Measurements from ENCODE around the gene CA10. TPM values are rescaled to one million over a fixed set of nuclear protein-coding genes. Genes with fewer than 3 reads are reported as not detected.

The CA10 gene
- total RNA-seq, 1 experiment from 2014 or later = 0.46 TPM

GRCh38 chr17:51721730-51722129 lies 436.8 kb downstream of the CA10 start:
- no peak overlapping the region for H2BK15ac ChIP-seq (ENCODE audit: low read depth, low read length)
- no peak overlapping the region for H3K23ac ChIP-seq (ENCODE audit: insufficient read length, low read depth, low read length)
- no peak overlapping the region for H2BK120ac ChIP-seq (ENCODE audit: low read depth, low read length, poor library complexity, severe bottlenecking)
- Mint-ChIP-seq H3K27me3 (ENCODE audit: low read depth) (no peaks in the 10 kb centered on the region), H3K4me3 (no peak overlapping the region), H3K27ac (no peak overlapping the region), H3K4me1 (no peaks in the 10 kb centered on the region), H3K36me3 (ENCODE audit: insufficient read depth in 1 of 3, low read depth in 3 of 3) (no peaks in the 10 kb centered on the region), H3K9me3 (no peaks in the 10 kb centered on the region)
- no peak for TF ChIP-seq CTCF (conservative IDR thresholded peaks at IDR 0.05)
- no peaks in the 10 kb centered on the region for H4K20me1 ChIP-seq (ENCODE audit: control insufficient read depth, insufficient read depth, insufficient read length)
- no peak overlapping the region for H3K4ac ChIP-seq (ENCODE audit: low read depth, low read length)
- no peak overlapping the region for H3K18ac ChIP-seq (ENCODE audit: insufficient read length, low read depth, low read length)
- H3K4me1 ChIP-seq (ENCODE audit: insufficient read depth, low read length) = no peaks in the 10 kb centered on the region
- no peak overlapping the region for H2AFZ ChIP-seq (ENCODE audit: low read length)
- no peak overlapping the region for H2AK5ac ChIP-seq (ENCODE audit: insufficient read length, low read length)
- no peaks in the 10 kb centered on the region for H3K27me3 ChIP-seq (ENCODE audit: insufficient read depth, low read length)
- H3K79me1 ChIP-seq (ENCODE audit: insufficient read depth, low read depth, low read length, poor library complexity, severe bottlenecking) = no peaks in the 10 kb centered on the region
- WGBS (ENCODE audit: extremely low coverage, insufficient read length, low lambda C conversion rate) = no CpG with 5 or more reads among the region's 5 CpGs
- no peak overlapping the region for H3K14ac ChIP-seq (ENCODE audit: insufficient read depth, low read length)
- H4K91ac ChIP-seq (ENCODE audit: insufficient read length, low read depth, low read length) = no peak overlapping the region
- no peak overlapping the region for H2BK5ac ChIP-seq (ENCODE audit: insufficient read length, low read length)
- H4K5ac ChIP-seq (ENCODE audit: insufficient read length, low read depth, low read length) = no peak overlapping the region
- H3K23me2 ChIP-seq (ENCODE audit: insufficient read length, low read depth, low read length, poor library complexity, severe bottlenecking) = no peaks in the 10 kb centered on the region
- no peak overlapping the region for H2BK20ac ChIP-seq (ENCODE audit: low read depth, low read length, poor library complexity, severe bottlenecking)
- H3K79me2 ChIP-seq (ENCODE audit: insufficient read depth, low read length) = no peaks in the 10 kb centered on the region
- no peak overlapping the region for H3K56ac ChIP-seq (ENCODE audit: insufficient read length, low read depth, low read length)
- H2BK12ac ChIP-seq (ENCODE audit: insufficient read length, low read depth, low read length) = no peak overlapping the region
- no peak overlapping the region for H3K9ac ChIP-seq (ENCODE audit: extremely low read depth, insufficient read length, low read length)
- H3K9me3 ChIP-seq (ENCODE audit: control insufficient read depth, low read depth, low read length) = no peaks in the 10 kb centered on the region
- no peak for DNase-seq
- H4K8ac ChIP-seq (replicated peaks; ENCODE audit: insufficient read length, low read depth, low read length) = no peak overlapping the region
- no peak overlapping the region for H3K27ac ChIP-seq (ENCODE audit: insufficient read length, low read depth, low read length)
- H3T11ph ChIP-seq (ENCODE audit: low read length) = no peak overlapping the region
- H3K4me2 ChIP-seq (ENCODE audit: insufficient read depth, insufficient read length, low read length) = no peak overlapping the region

All from H9 (cell line).